IPS DF 4.7 (cell line): ENCODE results near the gene C1GALT1.

Experiments
- DNase-seq: peaks from one replicate; pipeline ENCODE4 v3.0.0-alpha.2; 2013; ENCODE audit warnings: low spot score; ENCODE audit errors: extremely low read depth

C1GALT1 gene

GRCh38 chr7:7201578-7202374, 19.4 kb downstream of the C1GALT1 start:
- no peak for DNase-seq

- no peak for DNase-seq
These were observed 20.0 kb downstream of the C1GALT1 start for GRCh38 chr7:7202375-7202720.

- no peak for DNase-seq
These were observed 21.6 kb downstream of the C1GALT1 start for GRCh38 chr7:7203813-7204575.

- no peak for DNase-seq
These were observed 25.5 kb downstream of the C1GALT1 start for GRCh38 chr7:7207876-7208275.

- DNase-seq = no peak
These were observed 26.2 kb downstream of the C1GALT1 start for GRCh38 chr7:7208520-7208919.

- no peak for DNase-seq
These were observed 27.2 kb downstream of the C1GALT1 start for GRCh38 chr7:7209412-7210050.

GRCh38 chr7:7210475-7211237, 28.3 kb downstream of the C1GALT1 start:
- DNase-seq = peak; percentile 98

- DNase-seq = no peak
These were observed 30.3 kb downstream of the C1GALT1 start for GRCh38 chr7:7212612-7213011.

GRCh38 chr7:7214398-7215347, 32.3 kb downstream of the C1GALT1 start:
- DNase-seq = no peak

- DNase-seq = no peak
These were observed 33.9 kb downstream of the C1GALT1 start for GRCh38 chr7:7216279-7216678.

- DNase-seq = no peak
These were observed 36.9 kb downstream of the C1GALT1 start for GRCh38 chr7:7219216-7219615.

GRCh38 chr7:7220821-7221220, 38.5 kb downstream of the C1GALT1 start:
- DNase-seq = no peak

GRCh38 chr7:7221599-7222038, 39.3 kb downstream of the C1GALT1 start:
- no peak for DNase-seq

- no peak for DNase-seq
These were observed 40.9 kb downstream of the C1GALT1 start for GRCh38 chr7:7223250-7223649.

- DNase-seq = no peak
These were observed 44.1 kb downstream of the C1GALT1 start for GRCh38 chr7:7226407-7226806.

- DNase-seq = no peak
These were observed 46.1 kb downstream of the C1GALT1 start for GRCh38 chr7:7228472-7228871.

GRCh38 chr7:7228967-7229366, 46.6 kb downstream of the C1GALT1 start:
- no peak for DNase-seq

- DNase-seq = no peak
These were observed 48.7 kb downstream of the C1GALT1 start for GRCh38 chr7:7231000-7231399.

- DNase-seq = no peak
These were observed 49.5 kb downstream of the C1GALT1 start for GRCh38 chr7:7231865-7232264.

- no peak for DNase-seq
These were observed 53.0 kb downstream of the C1GALT1 start for GRCh38 chr7:7235347-7235746.
